K562 (cell line): ENCODE measurements around the gene GPATCH11. TPM values are rescaled to one million over a fixed set of nuclear protein-coding genes. Genes with fewer than 3 reads are reported as not detected.

ENCODE experiments used
- E2F3 ChIP-seq: fragments of 250-450 bp; sonication (Bioruptor Pico); IDR thresholded peaks from 2 replicates; pipeline ENCODE4 v1.4.0; 2020; ENCODE audit warnings: mild to moderate bottlenecking
- HDAC6 ChIP-seq: IDR thresholded peaks from 2 replicates; pipeline ENCODE4 v1.6.1; 2012; ENCODE audit warnings: low read depth, mild to moderate bottlenecking, control low read depth, inconsistent platforms, low read length, moderate library complexity
- KAT2B ChIP-seq: IDR thresholded peaks from one replicate; pipeline ENCODE4 v1.6.1; 2012; ENCODE audit warnings: low read depth, mild to moderate bottlenecking, control low read depth, inconsistent platforms, low read length, moderate library complexity
- SOX6 ChIP-seq: fragments of 450-650 bp; IDR thresholded peaks from 2 replicates; pipeline ENCODE4 v1.6.1; 2014; ENCODE audit warnings: mild to moderate bottlenecking
- ZNF24 ChIP-seq: fragments of 450-650 bp; IDR thresholded peaks from 2 replicates; pipeline ENCODE4 v1.6.1; 2016
- polyA plus RNA-seq, 8 experiments: library from polyadenylated mRNA; depleted of rRNA in 4 of 8; stranded (reverse) in 5 of 8; unstranded in 3 of 8; fragments of >200 nt; fragmentation: Nextera tagmentation in 2 of 8; fragmentation: Illumina TruSeq in 1 of 8; extraction: Ambion mirVana in 2 of 8; extraction: Trizol in 1 of 8; gene quantifications; 2 replicates each; pipeline versions ENCODE4 v1.2.1 to v1.2.3, GENCODE V29; 2011 to 2014; ENCODE audit warnings: inconsistent platforms in 1 of 8, missing spikeins in 1 of 8
- total RNA-seq, 7 experiments: library from RNA; depleted of rRNA in 6 of 7; stranded (reverse); fragments of >200 nt in 6 of 7; fragmentation: Illumina TruSeq in 2 of 7; extraction: Trizol in 2 of 7; gene quantifications; 2 replicates each; pipeline versions ENCODE4 v1.2.1 to v1.2.3, GENCODE V29; 2011 to 2021; ENCODE audit warnings: low replicate concordance in 1 of 7
- TF ChIP-seq, protein P1 (sequence below), 2 experiments: fragments of 450-650 bp; formaldehyde crosslinking in 1 of 2; IDR thresholded peaks; 2 replicates each; pipeline versions ENCODE4 v1.4.0 to v1.6.1; 2014 to 2020; ENCODE audit warnings: mild to moderate bottlenecking in 2 of 2, borderline replicate concordance in 1 of 2, low read depth in 1 of 2
- TF ChIP-seq, protein P2 (sequence below): fragments of 250-450 bp; sonication (Bioruptor Pico); IDR thresholded peaks from 2 replicates; pipeline ENCODE4 v1.4.0; 2020; ENCODE audit warnings: mild to moderate bottlenecking
- TF ChIP-seq, protein P3 (sequence below), 2 experiments: fragments of 450-650 bp; conservative IDR thresholded peaks; 2 replicates each; pipeline ENCODE4 v1.6.1; 2017; ENCODE audit warnings: mild to moderate bottlenecking in 2 of 2, moderate library complexity in 2 of 2
- TF ChIP-seq, protein P4 (sequence below): fragments of 450-650 bp; IDR thresholded peaks from 2 replicates; pipeline ENCODE4 v1.6.1; 2016; ENCODE audit warnings: borderline replicate concordance

The GPATCH11 gene
- total and polyA plus RNA-seq, 9 of the 15 experiments (the other 6 are each of a cell fraction or from before 2014, with no cell fraction given), result 7.9 to 23.9 (median 15.2) TPM

DNA sequence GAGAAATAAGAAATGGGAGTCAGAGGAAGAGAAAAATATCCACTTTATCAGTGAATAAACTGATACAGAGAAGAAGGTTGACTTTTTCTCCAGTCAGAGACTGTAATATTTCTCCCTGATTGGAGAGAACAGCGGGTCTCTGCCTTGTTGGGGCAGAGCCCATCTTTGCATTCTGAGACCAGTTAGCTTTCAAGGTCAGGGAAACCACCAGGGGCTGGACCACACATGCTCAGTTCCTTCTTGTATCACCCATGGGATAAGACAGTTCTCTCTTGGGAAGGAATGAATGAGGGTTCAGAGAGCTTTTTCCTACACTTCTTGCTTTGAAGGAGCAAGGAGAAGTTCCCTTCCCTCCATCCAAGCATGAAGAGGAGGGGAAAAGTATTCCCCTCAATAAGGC is 12.2 kb downstream of the GPATCH11 start (continued):
- TF ChIP-seq, protein P1, sequence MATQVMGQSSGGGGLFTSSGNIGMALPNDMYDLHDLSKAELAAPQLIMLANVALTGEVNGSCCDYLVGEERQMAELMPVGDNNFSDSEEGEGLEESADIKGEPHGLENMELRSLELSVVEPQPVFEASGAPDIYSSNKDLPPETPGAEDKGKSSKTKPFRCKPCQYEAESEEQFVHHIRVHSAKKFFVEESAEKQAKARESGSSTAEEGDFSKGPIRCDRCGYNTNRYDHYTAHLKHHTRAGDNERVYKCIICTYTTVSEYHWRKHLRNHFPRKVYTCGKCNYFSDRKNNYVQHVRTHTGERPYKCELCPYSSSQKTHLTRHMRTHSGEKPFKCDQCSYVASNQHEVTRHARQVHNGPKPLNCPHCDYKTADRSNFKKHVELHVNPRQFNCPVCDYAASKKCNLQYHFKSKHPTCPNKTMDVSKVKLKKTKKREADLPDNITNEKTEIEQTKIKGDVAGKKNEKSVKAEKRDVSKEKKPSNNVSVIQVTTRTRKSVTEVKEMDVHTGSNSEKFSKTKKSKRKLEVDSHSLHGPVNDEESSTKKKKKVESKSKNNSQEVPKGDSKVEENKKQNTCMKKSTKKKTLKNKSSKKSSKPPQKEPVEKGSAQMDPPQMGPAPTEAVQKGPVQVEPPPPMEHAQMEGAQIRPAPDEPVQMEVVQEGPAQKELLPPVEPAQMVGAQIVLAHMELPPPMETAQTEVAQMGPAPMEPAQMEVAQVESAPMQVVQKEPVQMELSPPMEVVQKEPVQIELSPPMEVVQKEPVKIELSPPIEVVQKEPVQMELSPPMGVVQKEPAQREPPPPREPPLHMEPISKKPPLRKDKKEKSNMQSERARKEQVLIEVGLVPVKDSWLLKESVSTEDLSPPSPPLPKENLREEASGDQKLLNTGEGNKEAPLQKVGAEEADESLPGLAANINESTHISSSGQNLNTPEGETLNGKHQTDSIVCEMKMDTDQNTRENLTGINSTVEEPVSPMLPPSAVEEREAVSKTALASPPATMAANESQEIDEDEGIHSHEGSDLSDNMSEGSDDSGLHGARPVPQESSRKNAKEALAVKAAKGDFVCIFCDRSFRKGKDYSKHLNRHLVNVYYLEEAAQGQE (IDR thresholded peaks at IDR 0.05; ENCODE audit: borderline replicate concordance), result no peak
- TF ChIP-seq, protein P1 (CRISPR knock-in tag; IDR thresholded peaks at IDR 0.05; ENCODE audit: low read depth), result no peak
- no peak for TF ChIP-seq KAT2B
- TF ChIP-seq ZNF24, result no peak
- TF ChIP-seq E2F3 (CRISPR knock-in tag), result no peak
- TF ChIP-seq, protein P2, sequence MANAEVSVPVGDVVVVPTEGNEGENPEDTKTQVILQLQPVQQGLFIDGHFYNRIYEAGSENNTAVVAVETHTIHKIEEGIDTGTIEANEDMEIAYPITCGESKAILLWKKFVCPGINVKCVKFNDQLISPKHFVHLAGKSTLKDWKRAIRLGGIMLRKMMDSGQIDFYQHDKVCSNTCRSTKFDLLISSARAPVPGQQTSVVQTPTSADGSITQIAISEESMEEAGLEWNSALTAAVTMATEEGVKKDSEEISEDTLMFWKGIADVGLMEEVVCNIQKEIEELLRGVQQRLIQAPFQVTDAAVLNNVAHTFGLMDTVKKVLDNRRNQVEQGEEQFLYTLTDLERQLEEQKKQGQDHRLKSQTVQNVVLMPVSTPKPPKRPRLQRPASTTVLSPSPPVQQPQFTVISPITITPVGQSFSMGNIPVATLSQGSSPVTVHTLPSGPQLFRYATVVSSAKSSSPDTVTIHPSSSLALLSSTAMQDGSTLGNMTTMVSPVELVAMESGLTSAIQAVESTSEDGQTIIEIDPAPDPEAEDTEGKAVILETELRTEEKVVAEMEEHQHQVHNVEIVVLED (CRISPR knock-in tag), result no peak
- TF ChIP-seq, protein P3, sequence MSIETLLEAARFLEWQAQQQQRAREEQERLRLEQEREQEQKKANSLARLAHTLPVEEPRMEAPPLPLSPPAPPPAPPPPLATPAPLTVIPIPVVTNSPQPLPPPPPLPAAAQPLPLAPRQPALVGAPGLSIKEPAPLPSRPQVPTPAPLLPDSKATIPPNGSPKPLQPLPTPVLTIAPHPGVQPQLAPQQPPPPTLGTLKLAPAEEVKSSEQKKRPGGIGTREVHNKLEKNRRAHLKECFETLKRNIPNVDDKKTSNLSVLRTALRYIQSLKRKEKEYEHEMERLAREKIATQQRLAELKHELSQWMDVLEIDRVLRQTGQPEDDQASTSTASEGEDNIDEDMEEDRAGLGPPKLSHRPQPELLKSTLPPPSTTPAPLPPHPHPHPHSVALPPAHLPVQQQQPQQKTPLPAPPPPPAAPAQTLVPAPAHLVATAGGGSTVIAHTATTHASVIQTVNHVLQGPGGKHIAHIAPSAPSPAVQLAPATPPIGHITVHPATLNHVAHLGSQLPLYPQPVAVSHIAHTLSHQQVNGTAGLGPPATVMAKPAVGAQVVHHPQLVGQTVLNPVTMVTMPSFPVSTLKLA (conservative IDR thresholded peaks at IDR 0.05), result no peak
- TF ChIP-seq HDAC6, result no peak
- no peak for TF ChIP-seq SOX6
- TF ChIP-seq, protein P4, sequence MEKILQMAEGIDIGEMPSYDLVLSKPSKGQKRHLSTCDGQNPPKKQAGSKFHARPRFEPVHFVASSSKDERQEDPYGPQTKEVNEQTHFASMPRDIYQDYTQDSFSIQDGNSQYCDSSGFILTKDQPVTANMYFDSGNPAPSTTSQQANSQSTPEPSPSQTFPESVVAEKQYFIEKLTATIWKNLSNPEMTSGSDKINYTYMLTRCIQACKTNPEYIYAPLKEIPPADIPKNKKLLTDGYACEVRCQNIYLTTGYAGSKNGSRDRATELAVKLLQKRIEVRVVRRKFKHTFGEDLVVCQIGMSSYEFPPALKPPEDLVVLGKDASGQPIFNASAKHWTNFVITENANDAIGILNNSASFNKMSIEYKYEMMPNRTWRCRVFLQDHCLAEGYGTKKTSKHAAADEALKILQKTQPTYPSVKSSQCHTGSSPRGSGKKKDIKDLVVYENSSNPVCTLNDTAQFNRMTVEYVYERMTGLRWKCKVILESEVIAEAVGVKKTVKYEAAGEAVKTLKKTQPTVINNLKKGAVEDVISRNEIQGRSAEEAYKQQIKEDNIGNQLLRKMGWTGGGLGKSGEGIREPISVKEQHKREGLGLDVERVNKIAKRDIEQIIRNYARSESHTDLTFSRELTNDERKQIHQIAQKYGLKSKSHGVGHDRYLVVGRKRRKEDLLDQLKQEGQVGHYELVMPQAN, result no peak
